ENCODE data around the gene TBX21.
"Not testable (repeated sequence)": the region's sequence is repeated elsewhere in the genome, so short reads cannot be mapped to it uniquely, and the experiment has no call there.

Gene TBX21

DNA sequence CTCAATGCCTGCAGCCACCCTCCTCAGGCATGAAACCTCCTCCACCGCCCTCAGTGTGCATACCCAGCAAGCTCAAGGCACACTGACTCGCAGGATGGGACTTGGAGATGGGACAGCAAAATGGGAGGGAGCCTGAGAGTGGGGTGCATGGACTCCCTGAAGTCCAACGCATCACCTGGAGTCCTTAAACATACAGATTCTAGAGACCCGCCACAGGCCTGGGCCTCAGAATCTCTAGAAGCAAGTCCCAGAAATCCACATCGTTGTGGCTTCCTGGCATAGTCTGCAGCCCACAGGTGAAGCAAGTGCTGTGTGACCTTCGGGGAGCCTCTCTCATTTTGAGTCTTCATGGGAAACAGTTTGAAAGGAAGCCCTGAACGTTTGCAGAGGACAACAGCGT, 3.6 kb upstream of the TBX21 start:
- in situ Hi-C loops (cut with MboI; ENCODE audit: low sequenced_read_pairs) = no loop called here

DNA sequence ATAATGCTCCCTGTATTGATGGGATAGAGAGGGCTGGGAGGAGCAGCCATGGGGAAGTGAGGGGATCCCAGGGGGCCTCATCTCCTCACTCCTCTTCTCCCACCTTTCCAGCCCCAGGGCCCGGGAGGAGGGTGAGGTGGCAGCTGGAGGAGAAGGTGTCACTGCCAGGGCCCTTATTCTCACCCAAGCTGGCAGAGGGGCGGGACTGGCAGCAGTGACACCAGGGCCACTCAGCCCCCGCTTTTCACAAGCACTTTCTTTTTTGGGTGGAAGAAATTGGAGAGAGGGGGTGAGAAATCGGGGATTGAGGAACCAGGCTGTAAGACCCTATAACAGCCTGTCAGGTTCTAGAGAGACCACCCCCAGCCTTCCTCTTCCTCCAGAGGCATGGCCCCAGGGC, 2.4 kb upstream of the TBX21 start:
- in situ Hi-C loops (cut with MboI; ENCODE audit: low sequenced_read_pairs) = no loop called here

DNA sequence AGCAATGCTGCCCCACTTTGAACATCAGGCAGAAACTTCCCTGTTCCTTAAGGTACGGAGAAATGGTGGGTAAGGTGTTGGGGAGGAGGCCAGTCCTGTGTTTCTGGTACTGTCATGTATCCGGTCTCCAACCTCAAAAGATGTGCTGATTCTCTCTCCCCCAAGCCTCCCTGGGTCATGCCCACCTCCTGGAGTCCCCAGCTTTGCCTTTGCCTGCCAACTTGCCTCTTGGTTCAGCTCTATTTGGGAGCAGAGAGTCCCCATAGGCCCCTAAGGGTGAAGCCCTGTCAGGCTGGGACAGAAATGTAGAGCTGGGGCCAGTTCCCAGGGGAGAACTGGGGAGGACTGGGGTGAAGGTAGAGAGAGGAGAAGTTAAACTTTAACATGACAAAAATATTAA, 1.6 kb upstream of the TBX21 start:
- in situ Hi-C loops (cut with MboI; ENCODE audit: low sequenced_read_pairs) = no loop called here

DNA sequence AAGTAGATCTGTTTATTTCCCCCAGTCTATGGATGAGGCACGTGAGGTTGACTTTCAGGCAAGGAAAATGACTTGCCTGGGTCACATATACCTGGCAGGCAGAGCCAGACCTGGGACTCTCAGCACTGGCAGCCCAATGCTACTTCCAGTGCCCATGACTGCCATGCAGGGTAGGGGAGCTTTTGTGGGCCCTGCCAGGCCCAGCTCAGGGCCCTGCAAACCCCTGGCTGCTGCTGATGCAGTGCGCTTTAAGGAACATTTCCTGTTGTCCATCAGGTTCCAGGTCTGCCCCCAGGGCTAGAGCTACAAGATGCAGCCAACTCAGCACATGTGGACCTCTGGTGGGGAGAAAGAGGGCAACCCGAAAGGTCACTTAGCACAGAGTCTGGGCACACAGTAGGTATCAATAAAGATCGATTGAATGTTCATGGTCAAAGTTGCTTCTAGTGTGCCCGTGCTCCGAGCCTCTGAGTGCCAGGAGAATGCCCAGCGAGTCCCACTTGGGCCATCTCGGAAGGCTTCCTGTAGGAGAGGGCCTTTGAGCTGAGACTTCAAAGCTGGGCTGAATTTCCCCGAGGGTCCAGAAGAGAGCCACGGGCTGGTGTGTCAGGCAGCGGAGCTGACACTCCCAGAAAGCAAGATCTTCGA, 513 bp upstream of the TBX21 start:
- in situ Hi-C loops (cut with MboI; ENCODE audit: low sequenced_read_pairs) = no loop called here

DNA sequence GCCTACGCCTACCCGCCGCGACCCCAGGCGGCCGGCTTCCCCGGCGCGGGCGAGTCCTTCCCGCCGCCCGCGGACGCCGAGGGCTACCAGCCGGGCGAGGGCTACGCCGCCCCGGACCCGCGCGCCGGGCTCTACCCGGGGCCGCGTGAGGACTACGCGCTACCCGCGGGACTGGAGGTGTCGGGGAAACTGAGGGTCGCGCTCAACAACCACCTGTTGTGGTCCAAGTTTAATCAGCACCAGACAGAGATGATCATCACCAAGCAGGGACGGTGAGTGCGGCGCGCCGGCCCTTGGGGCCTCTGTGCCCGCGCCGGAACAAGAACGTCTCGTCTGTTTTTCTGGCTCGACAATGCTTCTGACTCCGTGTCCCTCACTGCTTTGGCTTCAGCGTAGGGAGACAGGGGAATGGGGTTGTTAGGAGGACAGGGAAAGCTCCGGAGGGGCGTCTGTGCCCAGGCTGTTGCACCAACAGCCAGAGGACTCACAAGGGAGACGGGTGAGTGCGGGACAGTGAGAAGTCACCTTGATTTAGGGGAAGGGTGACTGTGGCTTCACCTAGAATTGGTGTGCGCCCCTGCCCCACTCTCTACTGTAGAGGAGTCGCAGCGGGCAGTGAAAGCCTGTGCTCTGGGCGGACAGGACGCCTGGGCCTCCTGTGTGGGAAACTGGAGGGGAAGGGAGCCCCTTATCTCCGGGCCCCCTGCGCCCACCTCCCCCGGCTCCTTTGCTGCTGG, 806 bp downstream of the TBX21 start:
- in situ Hi-C loops (cut with MboI; ENCODE audit: low sequenced_read_pairs) = no loop called here

DNA sequence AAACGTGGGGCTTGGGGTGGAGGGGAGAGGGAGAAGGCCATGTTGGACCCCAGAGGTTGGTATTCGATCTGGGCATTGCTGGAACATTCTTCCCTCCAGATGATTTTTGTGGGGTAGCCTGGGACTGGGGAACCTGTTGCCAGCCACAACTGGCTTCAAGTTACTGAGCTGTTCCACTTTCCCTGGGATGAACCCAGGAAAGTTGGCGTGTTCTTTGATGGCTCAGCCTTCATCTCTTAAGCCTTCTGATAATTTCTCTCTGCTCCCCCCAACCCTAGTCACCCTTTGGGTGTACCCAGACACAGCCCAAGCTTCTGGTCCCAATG, 2.1 kb downstream of the TBX21 start:
- in situ Hi-C loops (cut with MboI; ENCODE audit: low sequenced_read_pairs) = no loop called here

DNA sequence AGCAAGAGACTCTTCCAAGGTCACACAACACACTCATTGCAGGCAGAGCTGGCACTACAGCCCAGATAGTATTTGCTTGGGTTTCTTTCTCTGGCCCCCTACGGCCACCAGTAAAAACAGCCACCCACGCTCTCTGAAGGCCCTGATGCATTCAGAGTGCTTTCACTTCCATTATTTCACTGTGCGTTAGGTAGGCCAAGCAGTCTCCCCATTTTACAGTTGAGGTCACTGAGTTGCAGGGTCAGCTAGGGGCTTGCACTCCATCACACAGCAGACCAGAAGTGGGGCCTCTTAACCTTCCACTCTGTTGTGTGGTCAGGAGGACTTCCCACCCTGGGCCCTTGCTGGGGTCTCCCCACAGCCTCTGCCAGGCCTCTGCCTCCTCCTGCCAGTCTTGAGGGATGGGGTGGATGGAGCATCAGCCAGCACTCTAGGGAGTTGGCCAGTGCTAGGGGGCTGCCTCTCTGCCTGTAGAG, 2.5 kb downstream of the TBX21 start:
- in situ Hi-C loops (cut with MboI; ENCODE audit: low sequenced_read_pairs) = no loop called here

DNA sequence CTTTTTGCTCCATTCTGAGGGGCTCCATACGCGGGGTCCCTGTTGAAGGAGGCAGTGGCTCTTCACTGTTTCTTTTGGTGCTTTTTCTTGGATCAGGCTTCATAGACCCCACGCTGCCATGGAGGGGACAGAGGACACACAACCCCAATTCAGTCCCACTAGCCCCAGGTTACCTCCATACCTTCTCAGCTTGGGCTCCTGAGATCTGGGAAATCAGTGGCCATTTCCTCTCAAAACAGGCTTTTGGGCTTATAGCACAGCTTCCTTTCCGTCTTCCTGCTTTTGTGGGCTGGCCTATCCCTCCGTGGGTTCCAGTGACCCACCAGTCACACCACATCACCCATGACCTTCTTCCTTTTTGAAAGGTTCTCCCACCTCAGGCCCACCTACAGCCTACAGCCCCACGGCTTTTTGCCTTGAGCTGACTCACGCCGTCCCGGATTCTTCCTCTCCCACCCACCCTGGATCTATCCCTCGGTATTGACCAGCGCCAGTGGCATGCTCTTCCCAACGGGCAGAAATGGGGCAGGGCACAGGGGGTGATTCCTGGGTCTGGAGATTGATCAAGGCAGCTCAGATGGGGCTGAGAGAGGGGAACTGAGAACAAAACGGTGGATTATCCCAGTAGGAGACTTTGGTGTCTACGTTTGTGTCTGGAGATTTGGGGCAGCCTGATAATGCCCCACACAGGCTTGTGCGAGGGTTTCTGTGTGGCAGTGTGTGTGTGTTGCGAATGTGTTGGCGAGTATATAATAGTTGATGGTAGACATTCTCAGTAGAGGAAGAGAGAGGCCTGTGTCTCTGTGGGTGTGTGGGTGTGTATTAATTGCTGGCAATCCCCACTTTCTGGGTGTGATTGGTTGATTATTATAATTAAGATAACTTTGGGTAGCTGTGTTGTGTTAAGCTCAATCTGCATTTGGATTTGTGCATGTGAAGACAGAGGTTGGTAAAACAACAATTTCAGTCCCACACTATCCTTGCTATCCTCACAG, 3.8 kb downstream of the TBX21 start:
- in situ Hi-C loops (cut with MboI; ENCODE audit: low sequenced_read_pairs) = no loop called here

DNA sequence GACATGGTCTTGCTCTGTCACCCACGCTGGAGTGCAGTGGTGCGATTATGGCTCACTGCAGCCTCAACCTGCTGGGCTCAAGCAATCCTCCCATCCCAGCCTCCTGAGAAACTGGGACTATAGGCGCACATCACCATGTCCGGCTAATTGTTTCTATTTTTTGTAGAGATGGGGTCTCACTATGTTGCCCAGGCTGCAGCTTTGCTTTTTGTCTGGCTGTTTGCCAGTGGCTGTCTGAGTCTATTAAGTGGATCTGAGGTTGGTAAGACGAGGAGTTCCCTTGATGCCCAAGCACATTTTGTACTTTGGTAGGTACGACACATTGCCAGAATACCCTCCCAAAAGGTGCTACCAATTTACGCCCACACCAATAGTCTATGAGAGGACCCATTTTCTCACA, 5.1 kb downstream of the TBX21 start:
- in situ Hi-C loops (cut with MboI; ENCODE audit: low sequenced_read_pairs) = no loop called here

DNA sequence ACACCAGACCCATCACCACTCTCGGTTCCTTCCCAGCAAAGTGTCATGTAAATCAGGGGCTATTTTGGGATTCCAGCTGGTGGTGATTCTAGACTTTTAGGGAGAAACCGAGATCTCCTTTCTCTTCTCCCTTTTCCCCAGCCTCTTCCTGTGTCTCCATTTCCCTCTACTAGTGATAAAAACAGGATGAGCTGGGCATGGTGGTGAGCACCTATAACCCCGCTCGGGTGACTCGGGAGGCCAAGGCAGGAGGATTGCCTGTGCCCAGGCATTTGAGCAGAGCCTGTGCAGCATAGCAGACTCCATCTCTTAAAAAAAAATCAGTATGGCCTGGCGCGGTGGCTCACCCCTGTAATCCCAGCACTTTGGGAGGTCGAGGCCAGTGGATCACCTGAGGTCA, 6.1 kb downstream of the TBX21 start:
- in situ Hi-C loops (cut with MboI; ENCODE audit: low sequenced_read_pairs) = no loop called here

DNA sequence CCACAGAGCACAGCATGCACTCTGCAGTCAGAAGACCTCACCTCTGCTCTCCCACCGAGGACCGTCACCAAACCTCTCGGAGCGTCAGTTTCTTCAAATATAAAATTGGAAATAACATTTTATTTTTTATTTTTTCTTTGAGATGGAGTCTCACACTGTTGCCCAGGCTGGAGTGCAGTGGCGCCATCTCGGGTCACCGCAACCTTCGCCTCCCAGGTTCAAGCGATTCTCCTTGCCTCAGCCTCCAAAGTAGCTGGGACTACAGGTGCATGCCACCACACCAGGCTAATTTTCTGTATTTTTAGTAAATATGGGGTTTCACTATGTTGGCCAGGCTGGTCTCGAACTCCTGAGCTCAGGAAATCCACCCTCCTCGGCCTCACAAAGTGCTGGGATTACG, 6.9 kb downstream of the TBX21 start:
- in situ Hi-C loops (cut with MboI; ENCODE audit: low sequenced_read_pairs) = not testable (repeated sequence)

DNA sequence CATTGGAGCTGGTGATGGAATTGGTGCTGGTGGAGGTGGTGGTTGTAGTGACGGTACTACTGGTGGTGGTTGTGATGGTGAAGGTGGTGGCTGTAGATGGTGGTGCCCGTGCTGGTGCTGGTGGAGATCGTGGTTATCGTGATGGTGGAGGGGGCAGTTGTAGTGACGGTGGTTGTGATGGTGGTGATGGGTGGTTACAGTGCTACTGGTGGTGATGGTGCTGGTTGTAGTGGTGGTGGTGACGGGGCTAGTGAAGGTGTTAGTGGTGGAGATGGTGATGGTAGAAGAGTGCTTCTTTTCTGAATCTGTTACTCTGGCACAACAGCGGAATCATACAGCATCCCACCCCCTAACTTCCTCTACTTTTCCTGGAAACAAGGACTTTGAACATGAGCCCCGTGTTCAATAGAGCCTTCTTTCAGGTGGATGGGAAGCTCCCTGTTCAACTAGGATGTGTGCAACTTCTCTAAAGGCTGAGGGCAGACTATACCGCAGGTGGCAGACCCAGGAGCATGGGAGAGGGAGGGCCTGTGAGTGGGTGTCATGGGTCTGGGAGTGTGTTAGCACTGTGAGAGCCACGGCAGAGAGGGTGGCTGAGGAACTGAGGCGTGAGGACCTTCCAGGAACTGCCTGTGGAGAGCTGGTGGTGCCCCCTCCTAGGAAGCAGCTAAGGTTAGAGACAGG, 8.2 kb downstream of the TBX21 start:
- in situ Hi-C loops (cut with MboI; ENCODE audit: low sequenced_read_pairs) = no loop called here

DNA sequence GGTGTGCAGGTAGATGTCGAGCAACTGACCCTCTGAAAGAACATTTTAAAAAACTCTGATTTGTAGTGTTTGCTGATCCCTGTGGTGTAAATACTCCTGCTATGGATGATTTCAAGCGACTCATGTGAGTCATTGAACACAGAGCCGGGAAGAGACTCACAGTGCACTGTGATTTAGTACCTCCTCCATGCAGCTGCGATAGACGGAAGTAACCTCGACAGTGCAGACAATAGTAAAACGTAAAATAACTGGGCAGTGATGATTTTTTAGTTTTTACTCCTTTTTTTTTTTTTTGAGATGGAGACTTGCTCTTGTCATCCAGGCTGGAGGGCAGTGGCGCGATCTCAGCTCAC, 8.7 kb downstream of the TBX21 start:
- in situ Hi-C loops (cut with MboI; ENCODE audit: low sequenced_read_pairs) = no loop called here

DNA sequence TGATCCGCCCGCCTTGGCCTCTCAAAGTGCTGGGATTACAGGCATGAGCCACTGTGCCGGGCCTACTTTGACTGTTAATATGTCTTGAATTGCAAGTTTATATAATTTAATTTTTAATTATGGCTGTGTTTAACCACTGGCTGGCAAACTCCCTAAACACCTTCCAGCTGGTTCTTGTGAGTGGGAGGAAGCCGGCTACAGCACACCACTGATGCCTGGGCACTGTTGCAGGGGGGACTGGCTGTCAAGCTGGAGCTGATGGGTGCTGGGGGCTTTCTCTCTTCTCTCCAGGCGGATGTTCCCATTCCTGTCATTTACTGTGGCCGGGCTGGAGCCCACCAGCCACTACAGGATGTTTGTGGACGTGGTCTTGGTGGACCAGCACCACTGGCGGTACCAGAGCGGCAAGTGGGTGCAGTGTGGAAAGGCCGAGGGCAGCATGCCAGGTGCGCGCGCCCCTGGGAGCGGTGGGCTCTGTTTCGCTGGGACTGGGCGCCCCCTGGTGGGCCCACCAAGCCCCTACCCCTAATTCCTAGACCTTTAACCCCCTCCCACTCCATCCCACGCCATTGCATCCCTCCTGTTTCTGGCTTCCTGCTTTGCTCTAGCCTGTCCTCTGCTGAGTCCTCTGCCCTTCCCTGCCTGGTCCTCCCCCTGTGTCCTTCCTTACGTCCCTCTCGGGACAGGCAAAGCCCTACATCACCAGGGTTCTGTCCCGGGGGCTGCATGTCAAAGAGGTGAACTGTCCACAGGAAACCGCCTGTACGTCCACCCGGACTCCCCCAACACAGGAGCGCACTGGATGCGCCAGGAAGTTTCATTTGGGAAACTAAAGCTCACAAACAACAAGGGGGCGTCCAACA, 9.5 kb downstream of the TBX21 start:
- in situ Hi-C loops (cut with MboI; ENCODE audit: low sequenced_read_pairs) = no loop called here

DNA sequence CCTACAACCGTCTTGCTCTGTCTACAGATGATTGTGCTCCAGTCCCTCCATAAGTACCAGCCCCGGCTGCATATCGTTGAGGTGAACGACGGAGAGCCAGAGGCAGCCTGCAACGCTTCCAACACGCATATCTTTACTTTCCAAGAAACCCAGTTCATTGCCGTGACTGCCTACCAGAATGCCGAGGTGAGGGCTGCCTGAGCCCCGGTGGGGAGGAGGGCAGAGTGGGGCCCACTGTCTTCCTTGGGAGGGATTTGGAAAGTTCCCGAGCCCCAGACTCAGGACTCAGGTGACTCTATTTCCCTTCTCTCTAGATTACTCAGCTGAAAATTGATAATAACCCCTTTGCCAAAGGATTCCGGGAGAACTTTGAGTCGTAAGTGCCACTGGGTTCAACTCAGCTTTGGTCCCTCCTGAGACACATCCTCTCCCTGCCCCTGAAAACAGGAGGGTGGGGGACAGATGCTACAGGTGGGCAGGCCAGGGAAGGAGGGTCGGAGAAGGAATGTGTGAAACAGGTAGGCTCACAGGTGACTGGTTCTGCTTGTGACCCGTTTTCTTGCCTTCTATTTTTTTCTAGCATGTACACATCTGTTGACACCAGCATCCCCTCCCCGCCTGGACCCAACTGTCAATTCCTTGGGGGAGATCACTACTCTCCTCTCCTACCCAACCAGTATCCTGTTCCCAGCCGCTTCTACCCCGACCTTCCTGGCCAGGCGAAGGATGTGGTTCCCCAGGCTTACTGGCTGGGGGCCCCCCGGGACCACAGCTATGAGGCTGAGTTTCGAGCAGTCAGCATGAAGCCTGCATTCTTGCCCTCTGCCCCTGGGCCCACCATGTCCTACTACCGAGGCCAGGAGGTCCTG, 11.4 kb downstream of the TBX21 start:
- in situ Hi-C loops (cut with MboI; ENCODE audit: low sequenced_read_pairs) = no loop called here

DNA sequence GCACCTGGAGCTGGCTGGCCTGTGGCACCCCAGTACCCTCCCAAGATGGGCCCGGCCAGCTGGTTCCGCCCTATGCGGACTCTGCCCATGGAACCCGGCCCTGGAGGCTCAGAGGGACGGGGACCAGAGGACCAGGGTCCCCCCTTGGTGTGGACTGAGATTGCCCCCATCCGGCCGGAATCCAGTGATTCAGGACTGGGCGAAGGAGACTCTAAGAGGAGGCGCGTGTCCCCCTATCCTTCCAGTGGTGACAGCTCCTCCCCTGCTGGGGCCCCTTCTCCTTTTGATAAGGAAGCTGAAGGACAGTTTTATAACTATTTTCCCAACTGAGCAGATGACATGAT, 12.0 kb downstream of the TBX21 start:
- in situ Hi-C loops (cut with MboI; ENCODE audit: low sequenced_read_pairs) = no loop called here

DNA sequence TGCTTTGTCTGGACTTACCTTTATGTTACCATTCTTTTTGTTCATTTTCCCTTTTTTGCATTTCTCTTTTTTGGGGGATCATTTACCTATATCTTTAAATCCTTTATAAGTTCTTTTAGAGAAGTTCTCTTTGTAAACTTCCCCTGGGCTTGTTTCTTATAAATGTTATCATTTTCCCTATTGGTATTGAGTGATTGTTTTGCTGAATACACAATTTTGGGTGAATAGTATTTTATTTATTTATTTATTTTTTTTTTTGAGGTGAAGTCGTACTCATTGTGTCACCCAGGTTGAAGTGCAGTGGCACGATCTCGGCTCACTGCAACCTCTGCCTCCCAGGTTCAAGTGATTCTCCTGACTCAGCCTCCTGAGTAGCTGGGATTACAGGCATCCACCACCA, 18.4 kb downstream of the TBX21 start:
- in situ Hi-C loops (cut with MboI; ENCODE audit: low sequenced_read_pairs) = no loop called here

DNA sequence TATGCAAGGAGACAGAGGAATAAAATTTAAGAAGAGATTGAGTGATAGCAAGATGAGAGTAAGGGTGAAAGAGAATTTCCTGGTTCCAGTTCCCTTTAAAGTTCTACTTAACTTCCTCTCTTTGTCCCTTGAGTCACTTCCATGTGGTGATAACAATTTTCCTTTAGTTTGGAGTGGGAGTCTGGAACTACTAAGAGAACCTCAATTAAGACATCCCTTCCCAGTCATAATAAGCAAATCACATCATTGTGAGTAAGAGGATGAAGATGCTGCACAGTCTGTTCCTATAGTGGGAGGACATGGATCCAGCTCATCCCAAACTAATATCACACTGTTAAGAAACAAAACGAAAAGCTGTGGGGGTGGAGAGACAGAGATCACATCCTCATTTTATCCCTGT, 24.4 kb downstream of the TBX21 start:
- in situ Hi-C loops (cut with MboI; ENCODE audit: low sequenced_read_pairs) = no loop called here

DNA sequence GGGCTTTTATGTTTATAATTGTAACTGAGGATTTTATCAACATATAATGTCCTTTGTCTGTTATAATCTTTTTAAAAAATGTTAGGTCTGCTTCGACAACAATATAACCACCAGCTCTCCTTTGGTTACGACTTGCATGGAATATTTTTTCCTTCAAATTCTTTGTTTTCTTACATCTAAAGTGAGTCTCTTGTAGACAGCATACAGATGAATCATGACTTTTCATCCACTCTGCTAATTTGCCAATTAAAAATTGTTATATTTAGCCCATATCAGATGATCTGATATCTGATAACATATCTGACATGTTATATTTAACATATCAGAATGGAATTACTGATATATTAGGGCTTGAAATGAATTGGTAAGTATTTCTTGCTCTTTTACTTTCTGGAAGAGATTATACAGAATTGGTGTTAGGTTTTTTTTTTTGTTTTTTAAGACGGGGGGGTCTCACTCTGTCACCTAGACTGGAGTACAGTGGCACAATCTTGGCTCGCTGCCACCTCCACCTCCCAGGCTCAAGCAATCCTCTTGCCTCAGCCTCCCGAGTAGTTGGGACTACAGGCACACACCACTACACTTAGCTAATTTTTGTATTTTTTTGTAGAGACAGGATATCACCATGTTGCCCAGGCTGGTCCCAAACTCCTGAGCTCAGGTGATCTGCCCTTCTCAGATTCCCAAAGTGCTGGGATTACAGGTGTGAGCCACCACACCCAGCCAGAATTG, 27.5 kb downstream of the TBX21 start:
- in situ Hi-C loops (cut with MboI; ENCODE audit: low sequenced_read_pairs) = no loop called here
